Kidney glomerular epithelial cell (primary cell): ENCODE measurements around the gene CLIC5.

Source experiments
- DNase-seq: peaks from one replicate; lab custom pipeline; 2025; lab: John Stamatoyannopoulos, UW

CLIC5 gene

GRCh38 chr6:45965007-45965406, 50.7 kb downstream of the CLIC5 start:
- peak; percentile 84 for DNase-seq

- no peak for DNase-seq
Measured at GRCh38 chr6:45964300-45964699, 51.4 kb downstream of the CLIC5 start.

GRCh38 chr6:45963896-45964295, 51.8 kb downstream of the CLIC5 start:
- peak; percentile 42 for DNase-seq

- no peak for DNase-seq
Measured at GRCh38 chr6:45961125-45961524, 54.5 kb downstream of the CLIC5 start.

- peak; percentile 81 for DNase-seq
Measured at GRCh38 chr6:45959534-45960145, 56.0 kb downstream of the CLIC5 start.

GRCh38 chr6:45956663-45957062, 59.0 kb downstream of the CLIC5 start:
- DNase-seq: no peak

- DNase-seq: no peak
Measured at GRCh38 chr6:45956176-45956575, 59.5 kb downstream of the CLIC5 start.

- no peak for DNase-seq
Measured at GRCh38 chr6:45955597-45955996, 60.1 kb downstream of the CLIC5 start.

- DNase-seq: no peak
Measured at GRCh38 chr6:45952546-45952945, 63.1 kb downstream of the CLIC5 start.

GRCh38 chr6:45952168-45952529, 63.5 kb downstream of the CLIC5 start:
- no peak for DNase-seq

- peak; percentile 85 for DNase-seq
Measured at GRCh38 chr6:45951321-45952167, 64.1 kb downstream of the CLIC5 start.

GRCh38 chr6:45949256-45949655, 66.4 kb downstream of the CLIC5 start:
- peak; percentile 52 for DNase-seq

GRCh38 chr6:45947807-45948206, 67.9 kb downstream of the CLIC5 start:
- no peak for DNase-seq

GRCh38 chr6:45946887-45947286, 68.8 kb downstream of the CLIC5 start:
- DNase-seq: no peak

GRCh38 chr6:45946352-45946751, 69.3 kb downstream of the CLIC5 start:
- DNase-seq: no peak

- DNase-seq: no peak
Measured at GRCh38 chr6:45942953-45943352, 72.7 kb downstream of the CLIC5 start.

- DNase-seq: no peak
Measured at GRCh38 chr6:45933855-45934254, 81.8 kb downstream of the CLIC5 start.

- no peak for DNase-seq
Measured at GRCh38 chr6:45931232-45931631, 84.4 kb downstream of the CLIC5 start.

GRCh38 chr6:45930420-45931040, 85.1 kb downstream of the CLIC5 start:
- DNase-seq: peak; percentile 62

GRCh38 chr6:45929421-45930361, 86.0 kb downstream of the CLIC5 start:
- DNase-seq: no peak

- no peak for DNase-seq
Measured at GRCh38 chr6:45928721-45929305, 86.8 kb downstream of the CLIC5 start.
